ENCODE measurements around the gene YTHDF1. TPM values are rescaled to one million over a fixed set of nuclear protein-coding genes. Genes with fewer than 3 reads are reported as not detected.
"Not testable (repeated sequence)": the region's sequence is repeated elsewhere in the genome, so short reads cannot be mapped to it uniquely, and the experiment has no call there.

Gene YTHDF1
- total RNA-seq, 1 donor from 2014 or later: 18.2 TPM

DNA sequence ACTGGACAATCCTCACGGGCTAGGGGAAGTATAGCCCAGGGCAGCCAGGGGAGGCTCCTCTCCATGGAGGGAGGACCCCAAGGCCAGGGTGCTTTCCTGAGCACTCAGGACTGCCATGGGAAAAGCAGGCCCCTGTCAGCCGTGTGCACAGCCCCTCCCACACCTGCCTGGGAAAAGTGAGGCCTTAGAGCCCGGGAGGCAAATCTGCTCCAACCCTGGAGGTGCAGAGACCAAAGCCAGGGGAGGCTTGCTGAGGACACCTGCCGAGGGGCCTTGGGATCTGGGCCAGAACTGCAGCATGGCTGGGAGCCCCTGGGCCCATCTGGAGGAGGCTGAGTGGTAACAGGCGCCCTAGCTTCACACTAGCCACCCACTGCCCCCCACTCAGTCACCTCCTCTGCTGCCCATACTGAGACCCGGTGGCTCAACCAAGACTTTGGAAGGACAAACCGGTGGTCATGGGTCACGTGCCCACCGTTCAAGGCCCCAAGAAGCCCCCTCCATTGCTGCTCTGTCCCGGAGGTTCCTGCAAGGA is 55.2 kb downstream of the YTHDF1 start:
- no peak for ATAC-seq
- DNase-seq (ENCODE audit: low spot score): no peak

DNA sequence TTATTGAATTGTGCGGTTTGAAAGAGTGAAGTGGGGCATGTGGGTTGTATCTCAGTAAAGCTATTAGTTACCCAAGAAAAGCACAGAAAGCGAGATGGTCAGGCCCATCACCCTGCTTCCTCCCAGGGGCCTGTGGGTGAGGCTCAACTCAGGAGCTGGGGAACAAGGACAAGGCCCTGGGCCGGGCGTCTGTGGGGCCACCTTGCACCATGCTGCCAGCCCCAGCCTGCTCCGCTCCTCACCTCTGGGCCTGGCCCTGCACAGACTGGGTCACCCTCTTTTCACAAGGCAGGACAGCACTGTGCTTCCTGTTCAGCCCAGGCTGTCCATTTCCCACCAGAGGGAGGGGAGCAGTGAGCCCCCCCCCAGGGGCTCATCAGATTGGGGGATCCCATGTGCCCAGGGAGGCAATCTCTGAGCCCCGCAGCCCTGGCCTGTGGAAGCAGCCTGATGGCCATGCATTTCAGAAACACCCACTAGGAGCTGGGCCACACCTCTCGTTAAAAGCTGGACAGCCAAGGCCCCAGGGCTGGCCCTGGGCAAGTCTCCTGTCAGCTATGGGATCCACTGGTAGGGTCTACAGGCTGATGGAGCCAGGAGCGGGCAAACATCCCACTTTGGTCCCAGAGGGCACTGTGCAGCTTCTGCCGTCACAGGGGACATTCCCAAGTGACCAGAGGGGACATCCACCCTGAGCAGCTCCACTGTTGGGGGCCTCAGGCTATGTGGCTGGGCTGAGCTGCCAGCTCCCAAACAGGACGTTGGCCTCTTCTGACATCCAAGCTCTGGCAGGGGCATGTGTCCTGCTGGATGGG is 55.9 kb downstream of the YTHDF1 start:
- ATAC-seq (no peak), DNase-seq (ENCODE audit: low spot score) (no peak)

DNA sequence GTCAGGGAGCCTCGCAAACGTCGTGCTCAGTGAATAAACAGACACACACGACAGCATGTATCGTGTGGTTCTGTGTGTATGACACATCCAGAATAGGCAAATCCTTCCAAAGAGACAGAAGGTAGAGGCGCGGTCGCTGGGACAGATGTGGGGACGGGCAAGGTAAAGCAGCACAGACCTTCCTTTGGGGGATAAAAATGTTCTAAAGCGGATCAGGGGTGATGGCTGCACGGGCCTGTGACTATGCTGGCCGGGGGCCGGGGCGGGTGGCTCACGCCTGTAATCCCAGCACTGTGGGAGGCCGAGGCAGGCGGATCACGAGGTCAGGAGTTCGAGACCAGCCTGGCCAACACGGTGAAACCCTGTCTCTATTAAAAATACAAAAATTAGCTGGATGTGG is 56.7 kb downstream of the YTHDF1 start:
- not testable (repeated sequence) for ATAC-seq; DNase-seq (ENCODE audit: low spot score)

DNA sequence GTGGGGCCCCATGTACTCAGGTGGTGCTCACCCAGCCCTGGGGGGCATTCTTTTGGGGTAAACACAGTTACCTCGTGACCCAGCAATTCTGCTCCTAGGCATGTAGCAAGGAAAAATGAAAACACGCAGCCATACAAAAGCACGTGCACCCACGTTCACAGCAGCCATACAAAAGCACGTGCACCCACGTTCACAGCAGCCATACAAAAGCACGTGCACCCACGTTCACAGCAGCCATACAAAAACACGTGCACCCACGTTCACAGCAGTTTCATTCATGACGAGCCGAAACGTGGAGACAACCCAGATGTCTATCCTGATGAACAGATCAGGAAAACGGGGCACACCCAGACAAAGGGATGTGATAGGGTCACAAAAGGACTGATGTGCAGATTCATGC is 57.1 kb downstream of the YTHDF1 start:
- ATAC-seq: no peak
- DNase-seq (ENCODE audit: low spot score): no peak

GRCh38 chr20:63158352-63158751 is 57.6 kb downstream of the YTHDF1 start:
- ATAC-seq (no peak), DNase-seq (ENCODE audit: low spot score) (no peak)

- ATAC-seq; DNase-seq (ENCODE audit: low spot score): not testable (repeated sequence)
These were observed 58.5 kb downstream of the YTHDF1 start for GRCh38 chr20:63157431-63157830.

DNA sequence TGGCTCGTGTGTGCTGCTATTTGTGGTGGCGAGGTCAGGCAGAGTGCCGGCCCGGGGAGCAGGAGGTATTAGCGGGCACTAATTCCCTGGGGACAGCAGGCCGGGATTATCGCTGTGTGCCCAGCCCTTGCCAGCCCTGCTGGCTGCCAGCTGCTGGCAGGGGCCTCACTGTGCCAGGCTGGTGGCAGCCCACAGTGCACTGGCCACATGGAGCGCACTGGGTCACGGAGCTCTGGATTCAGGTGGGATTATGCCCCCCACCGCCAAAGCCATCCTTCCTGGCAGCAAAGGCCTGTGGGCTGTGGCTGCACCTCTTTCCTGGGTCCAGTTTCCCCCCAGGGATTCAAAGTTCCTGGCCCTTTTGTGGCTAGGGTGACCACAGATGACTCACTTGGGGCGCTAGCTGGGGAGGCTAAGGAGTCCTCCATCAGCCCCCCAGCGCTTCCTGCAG is 59.7 kb downstream of the YTHDF1 start:
- no peak for ATAC-seq
- no peak for DNase-seq (ENCODE audit: low spot score)

DNA sequence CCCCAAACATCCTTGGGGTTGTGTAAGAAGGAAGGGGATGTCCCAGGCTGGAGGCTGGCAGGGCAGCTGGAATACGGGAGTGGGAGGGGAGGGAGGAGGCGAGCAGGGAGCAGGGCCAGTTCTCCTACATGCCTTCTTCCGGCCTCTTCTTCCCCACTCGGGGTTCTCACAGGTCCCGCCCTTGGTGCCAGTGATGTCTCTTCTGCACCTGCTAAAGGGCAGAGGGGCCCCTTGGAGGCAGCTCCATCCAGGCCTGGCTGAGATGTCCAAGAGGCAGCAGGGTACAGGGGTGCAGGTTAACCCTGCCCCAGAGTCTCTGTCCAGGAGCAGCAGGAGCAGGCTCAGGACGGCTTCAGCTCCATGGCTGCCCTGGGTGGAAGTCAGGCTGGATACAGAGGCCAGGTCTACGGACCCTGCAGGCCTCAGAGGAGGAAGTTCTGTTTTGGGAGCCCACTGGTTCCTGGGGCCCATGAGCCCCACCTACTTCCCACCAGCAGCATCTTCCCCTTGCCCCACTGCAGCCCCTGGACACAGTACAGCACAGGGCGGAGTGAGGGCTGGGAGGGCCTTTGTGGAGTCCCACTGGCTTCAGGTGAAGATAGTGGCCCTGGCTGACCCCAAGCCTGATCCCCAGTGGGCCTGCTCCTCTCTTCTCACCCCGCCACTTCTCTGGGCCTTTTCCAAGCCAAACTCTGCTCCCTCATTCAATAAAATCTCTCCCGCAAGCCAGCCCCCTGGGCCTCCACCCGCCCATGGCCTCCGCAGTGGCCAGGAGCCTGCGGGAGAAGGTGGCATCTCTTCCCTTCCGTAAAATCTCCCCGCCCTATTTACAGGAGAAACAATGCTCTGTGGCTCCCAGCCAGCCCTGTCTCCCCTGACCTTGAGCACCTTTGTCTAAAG is 60.4 kb downstream of the YTHDF1 start:
- DNase-seq (ENCODE audit: low spot score): no peak
- no peak for ATAC-seq

DNA sequence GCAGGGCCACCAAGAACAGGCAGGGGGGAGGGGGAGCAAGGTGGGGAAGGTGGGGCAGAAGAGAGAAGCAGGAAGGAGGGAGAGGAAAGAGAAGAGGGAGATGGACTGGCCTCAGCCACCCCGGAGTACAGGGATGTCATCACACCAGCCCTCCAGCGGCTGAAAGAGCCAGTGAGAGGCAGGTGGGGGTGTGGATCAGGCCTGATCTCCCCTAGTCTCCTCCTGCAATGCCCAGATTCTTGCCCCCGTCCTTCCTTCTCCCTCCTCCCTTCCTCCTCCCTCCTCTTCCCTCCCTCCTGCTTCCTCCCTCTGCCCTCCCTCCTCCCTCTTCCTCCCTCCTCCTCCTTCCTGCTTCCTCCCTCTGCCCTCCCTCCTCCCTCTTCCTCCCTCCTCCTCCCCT is 61.5 kb downstream of the YTHDF1 start:
- DNase-seq (ENCODE audit: low spot score): no peak
- no peak for ATAC-seq

DNA sequence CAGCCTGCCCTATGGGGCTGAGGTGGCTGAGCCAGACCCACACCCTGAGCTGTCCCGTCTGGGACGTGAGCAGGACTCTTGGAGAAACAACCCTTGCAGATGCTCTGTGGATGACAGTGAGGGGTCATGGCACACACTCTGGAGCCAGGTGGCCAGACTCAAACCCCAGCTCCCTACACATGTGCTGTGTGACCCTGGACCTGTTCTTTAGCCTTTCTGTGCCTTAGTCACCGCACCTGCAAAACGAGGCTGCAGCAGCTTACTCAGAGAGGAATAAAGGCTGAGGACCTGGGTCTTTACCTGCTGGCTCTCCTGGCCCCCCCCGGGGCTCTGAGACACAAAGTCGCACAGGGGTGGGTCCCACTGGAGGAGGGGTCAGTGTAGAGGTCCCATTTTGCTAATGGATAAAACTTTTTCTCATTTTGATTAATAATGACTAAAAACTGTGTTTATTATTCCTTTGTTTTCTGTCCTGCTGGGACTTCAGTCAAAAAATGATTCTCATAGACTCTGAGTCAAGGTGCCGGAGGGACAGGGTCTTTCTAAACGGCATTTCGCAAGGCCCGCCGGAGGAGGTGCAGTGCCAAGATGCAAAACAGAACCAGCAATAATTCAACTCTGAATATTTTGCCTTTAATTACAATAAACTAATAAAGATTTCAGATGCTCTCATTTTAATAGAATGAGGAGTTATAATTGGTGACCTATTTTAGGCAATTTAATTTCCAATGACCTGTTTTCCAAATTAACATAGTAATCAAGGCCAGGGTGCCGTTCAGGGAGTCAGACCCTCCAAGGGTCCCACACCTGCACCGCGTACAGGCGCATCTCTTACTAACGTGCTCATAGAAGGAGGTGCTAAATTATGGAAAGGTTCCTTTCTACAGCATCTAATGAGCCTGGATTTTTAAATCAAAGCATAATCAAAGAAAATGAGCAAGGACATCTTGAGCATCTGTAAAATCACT is 62.4 kb downstream of the YTHDF1 start:
- DNase-seq (ENCODE audit: low spot score): no peak
- no peak for ATAC-seq

GRCh38 chr20:63152322-63153253 is 63.3 kb downstream of the YTHDF1 start:
- DNase-seq (ENCODE audit: low spot score): no peak

GRCh38 chr20:63151554-63152321 is 64.2 kb downstream of the YTHDF1 start:
- no peak for ATAC-seq

More at GRCh38 chr20:63152322-63153253, 63.3 kb downstream of the YTHDF1 start:
- no peak for ATAC-seq

DNA sequence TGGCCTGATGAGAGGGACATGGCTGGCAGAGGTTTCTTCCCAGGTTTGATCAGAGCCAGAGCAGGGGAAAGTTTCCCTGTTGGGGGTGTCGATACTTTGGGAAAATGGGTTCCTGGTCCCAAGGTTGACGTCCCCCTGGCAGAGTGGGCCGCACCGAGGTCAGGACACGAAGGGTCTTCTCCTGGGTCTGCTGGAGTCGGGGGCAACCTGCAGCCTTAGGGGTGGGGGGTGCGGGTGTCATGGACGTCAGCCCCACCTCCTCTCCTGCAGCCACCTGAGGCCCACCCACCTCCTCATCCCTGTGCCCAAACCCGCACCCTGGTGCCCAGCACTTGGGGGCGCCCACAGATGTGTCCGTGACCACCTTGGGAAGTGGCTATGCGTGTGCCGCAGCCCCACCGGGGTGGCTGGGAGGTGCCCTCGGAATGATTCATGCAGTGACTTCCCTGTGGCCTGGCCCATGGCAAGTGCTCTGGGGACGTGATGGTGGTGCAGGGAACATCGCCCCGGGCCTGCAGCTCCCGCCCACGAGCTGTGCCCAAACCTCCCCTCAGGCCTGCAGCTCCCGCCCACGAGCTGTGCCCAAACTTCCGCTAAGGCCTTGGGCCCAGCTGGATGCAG is 64.9 kb downstream of the YTHDF1 start:
- DNase-seq (ENCODE audit: low spot score): no peak
- no peak for ATAC-seq

More at GRCh38 chr20:63151554-63152321, 64.2 kb downstream of the YTHDF1 start:
- no peak for DNase-seq (ENCODE audit: low spot score)

DNA sequence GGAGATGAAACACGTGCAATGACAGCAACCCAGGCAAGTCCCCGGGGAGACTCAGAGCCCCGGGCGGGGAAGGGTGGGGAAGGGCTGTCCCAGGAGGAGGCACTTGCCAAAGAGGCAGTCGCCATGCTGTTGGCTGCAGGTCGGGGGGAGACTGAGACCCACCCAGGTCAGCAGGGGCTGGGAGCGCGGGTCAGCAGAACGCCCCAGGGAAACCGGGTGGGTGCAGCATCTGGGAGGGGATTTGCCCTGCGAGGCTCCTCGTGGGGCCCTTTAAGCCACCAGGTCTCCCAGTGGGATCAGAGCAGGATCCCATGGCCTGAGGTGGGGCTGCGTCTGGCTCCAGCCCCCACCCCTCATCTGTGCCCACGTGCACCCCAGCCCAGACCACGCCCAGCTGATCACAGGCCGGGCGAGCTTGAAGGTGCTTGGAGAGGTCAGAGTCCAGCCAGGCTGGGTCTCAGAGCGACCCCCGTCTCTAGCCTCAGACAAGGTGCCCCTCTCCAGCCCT is 65.5 kb downstream of the YTHDF1 start:
- no peak for ATAC-seq

GRCh38 chr20:63149531-63150192 is 66.3 kb downstream of the YTHDF1 start:
- no peak for ATAC-seq
- no peak for DNase-seq (ENCODE audit: low spot score)

More for the DNA sequence above, 65.5 kb downstream of the YTHDF1 start:
- DNase-seq (ENCODE audit: low spot score): no peak

GRCh38 chr20:63148696-63149095 is 67.2 kb downstream of the YTHDF1 start:
- DNase-seq (ENCODE audit: low spot score): no peak
- ATAC-seq: no peak

- no peak for DNase-seq (ENCODE audit: low spot score)
- no peak for ATAC-seq
These were observed 68.4 kb downstream of the YTHDF1 start for GRCh38 chr20:63147532-63147931.

All from left lobe of liver (tissue), 2 donors.